ENCODE results near the gene PXMP4. TPM values are rescaled to one million over a fixed set of nuclear protein-coding genes. Genes with fewer than 3 reads are reported as not detected.

PXMP4 gene
- total and polyA plus RNA-seq, 9 of the 15 experiments (the other 6 are each of a cell fraction or from before 2014, with no cell fraction given), result 4.8 to 29.1 (median 6.8) TPM

DNA sequence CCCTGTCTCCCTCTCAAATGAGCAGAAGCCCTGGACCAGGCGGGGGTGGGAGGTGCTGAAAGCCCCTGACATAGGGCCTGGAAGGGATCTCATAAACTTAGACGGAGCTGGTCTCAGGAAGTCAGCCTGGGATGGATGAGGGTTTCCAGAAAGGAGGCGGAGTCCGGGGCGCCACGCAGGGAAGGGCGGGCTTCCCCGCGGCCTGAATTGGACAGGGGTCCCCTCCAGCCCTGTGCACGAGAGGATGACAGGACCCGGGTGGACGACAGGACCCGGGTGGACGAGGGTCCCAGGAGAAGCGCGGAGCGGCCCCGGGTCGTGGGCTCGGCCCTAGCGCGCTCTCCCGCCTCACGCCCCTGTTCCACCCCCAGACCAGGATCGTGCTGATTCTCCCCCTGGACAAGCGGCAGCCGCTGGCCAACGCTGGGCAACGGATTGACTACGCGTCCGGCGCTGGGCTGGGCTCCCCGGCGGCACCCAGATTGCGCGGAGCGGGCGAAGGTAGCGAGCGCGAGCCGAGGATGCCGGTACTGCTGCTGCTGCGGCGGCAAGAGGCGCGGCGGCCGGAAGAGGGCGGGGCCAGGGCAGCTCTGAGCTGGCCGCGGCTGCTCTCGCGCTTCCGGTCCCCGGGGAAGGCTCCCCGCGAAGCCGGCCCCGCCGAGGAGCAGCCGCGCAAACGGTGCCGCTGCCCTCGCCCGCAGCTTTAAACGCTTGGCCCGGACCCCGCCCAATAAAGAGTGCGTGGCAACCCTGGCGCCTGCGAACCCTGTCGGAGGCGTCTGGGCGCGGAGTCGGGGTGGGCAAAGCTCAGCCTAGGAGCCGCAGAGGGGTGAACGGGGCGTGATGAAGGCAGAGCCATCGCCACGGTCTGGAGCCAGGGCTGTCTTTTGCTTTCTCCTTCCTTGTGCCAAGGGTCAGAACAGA is 56.7 kb downstream of the PXMP4 start (continued):
- TF ChIP-seq PURB (CRISPR knock-in tag; IDR thresholded peaks at IDR 0.05; ENCODE audit: low read depth) (no peak), OTX1 (CRISPR knock-in tag; IDR thresholded peaks at IDR 0.05) (peak; percentile 52; the same call in 1 of the 2 replicates), ZNF644 (tag; IDR thresholded peaks at IDR 0.05; ENCODE audit: low read depth) (no peak), ZNF324 (CRISPR knock-in tag; IDR thresholded peaks at IDR 0.05) (0 out of 2 replicates have a peak, but pooled peaks have one; percentile 36), PML (IDR thresholded peaks at IDR 0.05; ENCODE audit: low read length) (peak; percentile 15; the same call in 1 of the 2 replicates), GTF2E2 (tag; IDR thresholded peaks at IDR 0.05) (no peak), POLR2G (IDR thresholded peaks at IDR 0.05; ENCODE audit: low read depth, low read length) (peak; percentile 96), CREM (IDR thresholded peaks at IDR 0.05; ENCODE audit: low read depth) (peak; percentile 56; the same call in 1 of the 2 replicates), POLR2H (tag; IDR thresholded peaks at IDR 0.05; ENCODE audit: low read depth) (peak; percentile 48; the same call in 1 of the 2 replicates), ZNF274 (IDR thresholded peaks at IDR 0.05; ENCODE audit: borderline replicate concordance, low read depth, low read length) (no peak), YBX1 (IDR thresholded peaks at IDR 0.05) (no peak), ZNF57 (CRISPR knock-in tag; IDR thresholded peaks at IDR 0.05) (peak; percentile 74; the same call in 1 of the 2 replicates), ZFPM2 (CRISPR knock-in tag; IDR thresholded peaks at IDR 0.05) (no peak), SMARCA5 (IDR thresholded peaks at IDR 0.05) (no peak), TBP (optimal IDR thresholded peaks at IDR 0.05; ENCODE audit: low read depth, low read length) (peak; percentile 52), KHSRP (IDR thresholded peaks at IDR 0.05) (no peak), FOXK2 (conservative IDR thresholded peaks at IDR 0.05 in 1 of 2, IDR thresholded peaks at IDR 0.05 in 1 of 2; ENCODE audit: low read depth in 2 of 2) (no peak), GMEB1 (CRISPR knock-in tag; IDR thresholded peaks at IDR 0.05) (0 out of 2 replicates have a peak, but pooled peaks have one; percentile 22), PHF20 (IDR thresholded peaks at IDR 0.05; ENCODE audit: partially characterized antibody) (peak; percentile 41), TRIM28 (IDR thresholded peaks at IDR 0.05) (no peak), PHTF2 (CRISPR knock-in tag; IDR thresholded peaks at IDR 0.05) (no peak), MAZ (CRISPR knock-in tag; conservative IDR thresholded peaks at IDR 0.05 in 1 of 2, IDR thresholded peaks at IDR 0.05 in 1 of 2) (peak in 1 of 2 experiments; percentile 85; a peak in 2 of 4 replicates), ESRRA (IDR thresholded peaks at IDR 0.05; ENCODE audit: borderline replicate concordance, low read depth) (peak; percentile 43; the same call in 1 of the 2 replicates), PCBP2 (IDR thresholded peaks at IDR 0.05; ENCODE audit: low read depth, low read length, poor library complexity, severe bottlenecking) (no peak)
- TF ChIP-seq, protein P1, sequence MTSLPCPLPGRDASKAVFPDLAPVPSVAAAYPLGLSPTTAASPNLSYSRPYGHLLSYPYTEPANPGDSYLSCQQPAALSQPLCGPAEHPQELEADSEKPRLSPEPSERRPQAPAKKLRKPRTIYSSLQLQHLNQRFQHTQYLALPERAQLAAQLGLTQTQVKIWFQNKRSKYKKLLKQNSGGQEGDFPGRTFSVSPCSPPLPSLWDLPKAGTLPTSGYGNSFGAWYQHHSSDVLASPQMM (CRISPR knock-in tag; IDR thresholded peaks at IDR 0.05), result no peak
- TF ChIP-seq, protein P2, sequence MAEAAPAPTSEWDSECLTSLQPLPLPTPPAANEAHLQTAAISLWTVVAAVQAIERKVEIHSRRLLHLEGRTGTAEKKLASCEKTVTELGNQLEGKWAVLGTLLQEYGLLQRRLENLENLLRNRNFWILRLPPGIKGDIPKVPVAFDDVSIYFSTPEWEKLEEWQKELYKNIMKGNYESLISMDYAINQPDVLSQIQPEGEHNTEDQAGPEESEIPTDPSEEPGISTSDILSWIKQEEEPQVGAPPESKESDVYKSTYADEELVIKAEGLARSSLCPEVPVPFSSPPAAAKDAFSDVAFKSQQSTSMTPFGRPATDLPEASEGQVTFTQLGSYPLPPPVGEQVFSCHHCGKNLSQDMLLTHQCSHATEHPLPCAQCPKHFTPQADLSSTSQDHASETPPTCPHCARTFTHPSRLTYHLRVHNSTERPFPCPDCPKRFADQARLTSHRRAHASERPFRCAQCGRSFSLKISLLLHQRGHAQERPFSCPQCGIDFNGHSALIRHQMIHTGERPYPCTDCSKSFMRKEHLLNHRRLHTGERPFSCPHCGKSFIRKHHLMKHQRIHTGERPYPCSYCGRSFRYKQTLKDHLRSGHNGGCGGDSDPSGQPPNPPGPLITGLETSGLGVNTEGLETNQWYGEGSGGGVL (CRISPR knock-in tag; IDR thresholded peaks at IDR 0.05), result no peak
